Heart left ventricle (tissue), 16 donors: ENCODE data around the gene PCYT2. TPM values are rescaled to one million over a fixed set of nuclear protein-coding genes. Genes with fewer than 3 reads are reported as not detected.

ENCODE experiments used
- ATAC-seq, 4 donors: fragments of 200-7000 bp; cut with Tn5 transposase; one replicate each; pipeline ENCODE4 v1.9.1; 2020 to 2022; ENCODE audit warnings: moderate library complexity in 4 of 4, mild to moderate bottlenecking in 3 of 4, moderate number of reproducible peaks in 1 of 4
- DNase-seq, 5 donors: peaks; one replicate each; pipeline ENCODE4 v3.0.0-alpha.2; 2020
- H3K27ac ChIP-seq, 12 donors: fragments of 200-600 bp; sonication (generic) in 4 of 12; one replicate each; pipeline versions ENCODE4 v1.5.0 to v1.8.0; 2016 to 2022; ENCODE audit warnings: mild to moderate bottlenecking in 2 of 12
- H3K27me3 ChIP-seq, 9 donors: fragments of 200-600 bp; sonication (generic) in 2 of 9; one replicate each; pipeline versions ENCODE4 v1.5.1 to v1.8.0; 2016 to 2022; ENCODE audit warnings: mild to moderate bottlenecking in 3 of 9
- H3K36me3 ChIP-seq, 9 donors: fragments of 200-600 bp; sonication (generic) in 2 of 9; one replicate each; pipeline versions ENCODE4 v1.5.0 to v1.8.0; 2018 to 2022; ENCODE audit warnings: mild to moderate bottlenecking in 2 of 9
- H3K4me1 ChIP-seq, 12 donors: fragments of 200-600 bp; sonication (generic) in 4 of 12; one replicate each; pipeline versions ENCODE4 v1.5.0 to v1.8.0; 2016 to 2022; ENCODE audit warnings: mild to moderate bottlenecking in 3 of 12
- H3K4me3 ChIP-seq, 12 donors: fragments of 200-600 bp; sonication (generic) in 4 of 12; one replicate each; pipeline versions ENCODE4 v1.5.0 to v1.8.0; 2017 to 2022; ENCODE audit warnings: mild to moderate bottlenecking in 9 of 12, moderate library complexity in 4 of 12
- H3K9me3 ChIP-seq, 12 donors: fragments of 200-600 bp; sonication (generic) in 4 of 12; one replicate each; pipeline versions ENCODE4 v1.5.0 to v1.8.0; 2016 to 2022; ENCODE audit warnings: mild to moderate bottlenecking in 1 of 12
- POLR2A ChIP-seq, 2 donors: fragments of 450-650 bp; IDR thresholded peaks; one replicate each; pipeline ENCODE4 v1.6.1; 2017; ENCODE audit warnings: antibody characterized with exemption in 2 of 2, mild to moderate bottlenecking in 2 of 2, moderate library complexity in 2 of 2
- WGBS, 4 donors: extraction: QIAGEN DNeasy Blood & Tissue Kit in 2 of 4; methylation state at CpG; one replicate each; pipeline versions ENCODE4 v1.1.5 to v1.1.7; 2013 to 2018; 5-methylcytosine and 5-hydroxymethylcytosine counted together
- intact Hi-C, 10 donors: fragments of 100-400 bp; cut with DNase I; formaldehyde crosslinking; loops; one replicate each; pipeline versions ENCODE4 v1.11.1 to v1.14.2; 2022
- polyA plus RNA-seq, 2 donors: library from polyadenylated mRNA; stranded (reverse); fragments of 200-250 nt; gene quantifications; one replicate each; pipeline ENCODE4 v1.2.3, GENCODE V29; 2013
- total RNA-seq, 9 donors: library from RNA; depleted of rRNA in 2 of 9; stranded (reverse); fragments of >200 nt in 2 of 9; fragmentation: NEBNext Ultra II Directional in 3 of 9; extraction: Animal tissue kit (Norgen Biotek cat#: 25700) in 3 of 9; gene quantifications; one replicate each; pipeline versions ENCODE4 v1.1.0 to v1.2.4, GENCODE V29; 2016 to 2023
- TF ChIP-seq, protein P1 (sequence below), 12 donors: fragments of 200-600 bp; sonication (generic) in 4 of 12; IDR thresholded peaks; one replicate each; pipeline versions ENCODE4 v1.5.0 to v1.8.0; 2018 to 2022; ENCODE audit warnings: antibody characterized with exemption in 12 of 12, mild to moderate bottlenecking in 5 of 12
- donor health status: ischemic (EF 13 %, LVEDD 7.1; RV severe dilation, severe dysfunction).
- donor health status: healthy with polysubstance abuse.
- donor health status: DM: no; HTN: yes; CAD: no.
- donor health status: DM: no; HTN: no; CAD: no.
- donor health status: ischemic (EF 25% LVEDD 6.9; RV normal size, moderate dysfunction).
- donor health status: ischemic (EF 25% LVEDD 5.7; RV mildly dilated, moderate dysfunction).
- donor health status: healthy.
- donor health status: DM: yes; HTN: yes; CAD: no.
- donor health status: ischemic (EF 35%, LVEDD 5.7; RV mildly dilated, moderate dysfunction).
- donor health status: nonischemic (EF 11% LVEDD 7.7; RV severe dilation, severe dysfunction).
- donor health status: DM: yes; HTN: yes; CAD: no.
- donor health status: PGD.
- donor health status: ischemic (EF 29% LVEDD 5.4; RV normal size, mild dysfunction).
- donor health status: nonischemic (EF 23%, LVEDD 6.1; RV moderate dilation, normal function).

Gene PCYT2
- total and polyA plus RNA-seq, 11 donors: 28.8 to 85.5 (median 49.7) TPM

- Histone ChIP-seq H3K9me3 (no peaks in the 10 kb centered on the region), H3K4me3 (no peak overlapping the region), H3K4me1 (peaks cover 5 to 44% (median 28%) of the 10 kb centered on the region in 12 donors), H3K36me3 (peaks cover 0 to 56% (median 38%) of the 10 kb centered on the region in 9 donors), H3K27ac (no peak overlapping the region), H3K27me3 (no peaks in the 10 kb centered on the region)
- ATAC-seq: no peak
- DNase-seq: no peak
- WGBS, 4 donors: 94% methylated on average over 22 to 32 of the region's 32 CpGs
- intact Hi-C loops: no loop called here
- TF ChIP-seq, protein P1, sequence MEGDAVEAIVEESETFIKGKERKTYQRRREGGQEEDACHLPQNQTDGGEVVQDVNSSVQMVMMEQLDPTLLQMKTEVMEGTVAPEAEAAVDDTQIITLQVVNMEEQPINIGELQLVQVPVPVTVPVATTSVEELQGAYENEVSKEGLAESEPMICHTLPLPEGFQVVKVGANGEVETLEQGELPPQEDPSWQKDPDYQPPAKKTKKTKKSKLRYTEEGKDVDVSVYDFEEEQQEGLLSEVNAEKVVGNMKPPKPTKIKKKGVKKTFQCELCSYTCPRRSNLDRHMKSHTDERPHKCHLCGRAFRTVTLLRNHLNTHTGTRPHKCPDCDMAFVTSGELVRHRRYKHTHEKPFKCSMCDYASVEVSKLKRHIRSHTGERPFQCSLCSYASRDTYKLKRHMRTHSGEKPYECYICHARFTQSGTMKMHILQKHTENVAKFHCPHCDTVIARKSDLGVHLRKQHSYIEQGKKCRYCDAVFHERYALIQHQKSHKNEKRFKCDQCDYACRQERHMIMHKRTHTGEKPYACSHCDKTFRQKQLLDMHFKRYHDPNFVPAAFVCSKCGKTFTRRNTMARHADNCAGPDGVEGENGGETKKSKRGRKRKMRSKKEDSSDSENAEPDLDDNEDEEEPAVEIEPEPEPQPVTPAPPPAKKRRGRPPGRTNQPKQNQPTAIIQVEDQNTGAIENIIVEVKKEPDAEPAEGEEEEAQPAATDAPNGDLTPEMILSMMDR (IDR thresholded peaks at IDR 0.05): no peak
- no peak for TF ChIP-seq POLR2A (IDR thresholded peaks at IDR 0.05)
Measured at GRCh38 chr17:81912441-81913309, 1.5 kb upstream of the PCYT2 start.

DNA sequence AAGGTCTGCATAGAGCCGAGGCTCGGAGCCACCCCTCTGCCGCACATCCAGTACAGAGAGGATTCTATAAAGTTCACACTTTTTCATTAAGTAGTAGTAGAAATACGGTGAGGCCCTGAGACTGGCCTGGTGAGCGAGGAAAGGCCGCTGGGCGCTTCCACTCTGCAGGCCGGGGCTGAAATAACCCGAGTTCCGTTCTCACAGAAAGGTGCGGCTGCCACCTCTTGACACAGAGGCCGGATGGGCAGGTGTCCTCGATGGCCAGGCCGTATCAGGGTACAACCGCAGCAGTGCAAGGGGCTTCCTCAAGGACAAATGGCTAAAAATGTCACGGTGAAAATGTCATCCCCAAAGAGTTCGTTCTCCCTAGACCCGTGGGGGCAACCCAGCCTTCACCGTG is 770 bp upstream of the PCYT2 start:
- no peaks in the 10 kb centered on the region for H3K27me3 ChIP-seq
- H3K27ac ChIP-seq: peak overlapping the region in 5 of 12 donors; percentile 6 to 83 (median 62)
- intact Hi-C loops: loop anchor here in 1 of 10 donors (1.0 kb wide), 1 partner anchor 21 kb away; the partner anchor contains the start of genes ALYREF and ANAPC11
- H3K9me3 ChIP-seq: no peaks in the 10 kb centered on the region
- peaks cover 5 to 37% (median 23%) of the 10 kb centered on the region in 12 donors for H3K4me1 ChIP-seq
- ATAC-seq (no peak), DNase-seq (no peak)
- TF ChIP-seq, protein P1 (IDR thresholded peaks at IDR 0.05): no peak
- TF ChIP-seq POLR2A (IDR thresholded peaks at IDR 0.05): no peak
- H3K4me3 ChIP-seq: peak overlapping the region in 7 of 12 donors; percentile 15 to 98 (median 31)
- peaks cover 0 to 62% (median 38%) of the 10 kb centered on the region in 9 donors for H3K36me3 ChIP-seq
- 87 to 92% (median 89%) methylated on average over 15 to 19 of the region's 19 CpGs for WGBS, 4 donors

GRCh38 chr17:81910840-81911276 is 341 bp downstream of the PCYT2 start:
- Histone ChIP-seq H3K27ac (peak overlapping the region in 10 of 12 donors; percentile 17 to 81 (median 50)), H3K4me1 (peaks cover 5 to 29% (median 15%) of the 10 kb centered on the region in 12 donors), H3K27me3 (no peaks in the 10 kb centered on the region), H3K36me3 (peaks cover 0 to 67% (median 38%) of the 10 kb centered on the region in 9 donors), H3K9me3 (no peaks in the 10 kb centered on the region), H3K4me3 (peak overlapping the region; percentile 63 to 98 (median 80))
- ATAC-seq (no peak), DNase-seq (no peak)
- 0 to 1% (median 1%) methylated on average over 22 to 55 of the region's 55 CpGs; no CpG with 5 or more reads in 1 of the 4 donors for WGBS, 4 donors
- intact Hi-C loops: loop anchor here in 1 of 10 donors (1.0 kb wide), 1 partner anchor 20 kb away; the partner anchor contains the start of genes ALYREF and ANAPC11
- TF ChIP-seq, protein P1 (IDR thresholded peaks at IDR 0.05): no peak
- no peak for TF ChIP-seq POLR2A (IDR thresholded peaks at IDR 0.05)
